PC-9 (cell line): ENCODE measurements around the gene SPTBN5. TPM values are rescaled to one million over a fixed set of nuclear protein-coding genes. Genes with fewer than 3 reads are reported as not detected.

Experiments used
- BruUV-seq: library from RNA; stranded (reverse); fragments of 400-500 nt; replicated peaks from 2 replicates; lab custom pipeline; 2021; lab: Mats Ljungman, UMichigan
- CTCF ChIA-PET: fragments of 300-600 bp; sonication (Branson Sonifier 250); formaldehyde crosslinking; loops from one replicate; lab custom pipeline; 2022; ENCODE audit warnings: antibody characterized with exemption; lab: Charles Lee
- POLR2A ChIA-PET: fragments of 300-600 bp; sonication (Branson Sonifier 250); formaldehyde crosslinking; loops from one replicate; lab custom pipeline; 2022; ENCODE audit warnings: antibody characterized with exemption; ENCODE audit not compliant: unreplicated experiment; lab: Charles Lee
- DNase-seq, 2 experiments: peaks; one replicate each; pipeline versions ENCODE4 v3.0.0 to v3.0.0-alpha.2; 2015 to 2022; ENCODE audit warnings: mixed read lengths in 1 of 2
- H2AFZ ChIP-seq: fragments of 200-600 bp; sonication (generic); 2 replicates; pipeline ENCODE4 v1.8.1; 2017; ENCODE audit warnings: antibody characterized with exemption
- H3F3A ChIP-seq: fragments of 200-600 bp; sonication (generic); 2 replicates; pipeline ENCODE4 v1.8.1; 2017; ENCODE audit warnings: antibody characterized with exemption, mild to moderate bottlenecking, low read depth; ENCODE audit not compliant: insufficient read depth
- H3K27ac ChIP-seq: fragments of 200-600 bp; sonication (generic); 2 replicates; pipeline ENCODE4 v1.6.1; 2016; ENCODE audit warnings: mixed run types
- H3K27me3 ChIP-seq: fragments of 200-600 bp; sonication (generic); 2 replicates; pipeline ENCODE4 v1.6.1; 2016; ENCODE audit warnings: low read depth, mixed run types; ENCODE audit not compliant: insufficient read depth
- H3K36me3 ChIP-seq: fragments of 200-600 bp; sonication (generic); 2 replicates; pipeline ENCODE4 v1.6.1; 2016; ENCODE audit warnings: low read depth, mixed run types
- H3K4me1 ChIP-seq: fragments of 200-600 bp; sonication (generic); replicated peaks from 2 replicates; pipeline ENCODE4 v1.6.1; 2016; ENCODE audit warnings: mixed run types; ENCODE audit not compliant: insufficient read depth
- H3K4me2 ChIP-seq: fragments of 200-600 bp; sonication (generic); 2 replicates; pipeline ENCODE4 v1.6.1; 2017; ENCODE audit warnings: mixed run types
- H3K4me3 ChIP-seq: fragments of 200-600 bp; sonication (generic); 2 replicates; pipeline ENCODE4 v1.6.1; 2016; ENCODE audit warnings: mixed run types
- H3K79me2 ChIP-seq: fragments of 200-600 bp; sonication (generic); 2 replicates; pipeline ENCODE4 v1.6.1; 2017; ENCODE audit warnings: low read depth, mixed run types
- H3K9me2 ChIP-seq: fragments of 200-600 bp; sonication (generic); 2 replicates; pipeline ENCODE4 v1.8.1; 2017; ENCODE audit warnings: mild to moderate bottlenecking; ENCODE audit not compliant: insufficient read depth
- H3K9me3 ChIP-seq: fragments of 200-600 bp; sonication (generic); 2 replicates; pipeline ENCODE4 v1.8.1; 2016; ENCODE audit warnings: low read depth; ENCODE audit not compliant: insufficient read depth
- H4K20me1 ChIP-seq: fragments of 200-600 bp; sonication (generic); 2 replicates; pipeline ENCODE4 v1.8.1; 2017; ENCODE audit not compliant: insufficient read depth
- EZH2 ChIP-seq: fragments of 200-600 bp; sonication (generic); IDR thresholded peaks from 2 replicates; pipeline ENCODE4 v1.8.0; 2017; ENCODE audit warnings: antibody characterized with exemption, low read depth
- intact Hi-C: fragments of 100-400 bp; cut with micrococcal nuclease; formaldehyde crosslinking; loops from one replicate; pipeline ENCODE4 v1.10.0; 2022; ENCODE audit not compliant: unreplicated experiment
- total RNA-seq: library from RNA; stranded (reverse); gene quantifications from 2 replicates; pipeline ENCODE4 v1.2.3, GENCODE V29; 2021
- TF ChIP-seq, protein P1 (sequence below): fragments of 200-600 bp; sonication (generic); conservative IDR thresholded peaks from 2 replicates; pipeline ENCODE4 v1.6.1; 2017; ENCODE audit warnings: mixed run types, antibody characterized with exemption, mild to moderate bottlenecking, moderate library complexity

The SPTBN5 gene
- total RNA-seq, 1 experiment from 2014 or later = 2.6 TPM

DNA sequence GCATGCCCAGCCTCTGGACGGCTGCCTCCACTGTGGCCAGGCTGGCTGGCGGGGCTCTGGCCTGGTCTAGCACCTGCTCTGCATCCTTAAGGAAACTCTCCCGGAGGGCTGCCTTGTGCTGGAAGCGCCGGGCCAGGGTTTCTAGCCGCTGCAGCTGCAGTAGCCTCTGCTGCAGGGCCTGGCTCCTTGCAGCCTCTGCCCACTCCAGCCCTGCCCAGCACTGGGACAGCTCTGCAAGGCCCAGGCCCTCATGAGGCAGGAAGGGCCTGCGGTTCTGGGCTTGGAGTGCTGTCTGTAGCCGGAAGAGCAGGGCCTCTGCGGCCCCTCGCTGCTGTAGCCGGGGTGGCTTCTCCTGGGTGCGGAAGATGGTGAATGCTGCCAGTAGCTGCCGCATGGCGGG, 8.0 kb downstream of the SPTBN5 start:
- H4K20me1 ChIP-seq = no peaks in the 10 kb centered on the region
- CTCF ChIA-PET = no interaction called here
- no peaks in the 10 kb centered on the region for H3K9me2 ChIP-seq
- no peaks in the 10 kb centered on the region for H3K27me3 ChIP-seq
- H3K36me3 ChIP-seq = no peaks in the 10 kb centered on the region
- H3K79me2 ChIP-seq = no peaks in the 10 kb centered on the region
- DNase-seq = no peak
- no peaks in the 10 kb centered on the region for H3F3A ChIP-seq
- BruUV-seq = no TSS peak
- H3K4me2 ChIP-seq = no peak overlapping the region
- intact Hi-C loops = no loop called here
- no peak overlapping the region for H3K27ac ChIP-seq
- TF ChIP-seq, protein P1, sequence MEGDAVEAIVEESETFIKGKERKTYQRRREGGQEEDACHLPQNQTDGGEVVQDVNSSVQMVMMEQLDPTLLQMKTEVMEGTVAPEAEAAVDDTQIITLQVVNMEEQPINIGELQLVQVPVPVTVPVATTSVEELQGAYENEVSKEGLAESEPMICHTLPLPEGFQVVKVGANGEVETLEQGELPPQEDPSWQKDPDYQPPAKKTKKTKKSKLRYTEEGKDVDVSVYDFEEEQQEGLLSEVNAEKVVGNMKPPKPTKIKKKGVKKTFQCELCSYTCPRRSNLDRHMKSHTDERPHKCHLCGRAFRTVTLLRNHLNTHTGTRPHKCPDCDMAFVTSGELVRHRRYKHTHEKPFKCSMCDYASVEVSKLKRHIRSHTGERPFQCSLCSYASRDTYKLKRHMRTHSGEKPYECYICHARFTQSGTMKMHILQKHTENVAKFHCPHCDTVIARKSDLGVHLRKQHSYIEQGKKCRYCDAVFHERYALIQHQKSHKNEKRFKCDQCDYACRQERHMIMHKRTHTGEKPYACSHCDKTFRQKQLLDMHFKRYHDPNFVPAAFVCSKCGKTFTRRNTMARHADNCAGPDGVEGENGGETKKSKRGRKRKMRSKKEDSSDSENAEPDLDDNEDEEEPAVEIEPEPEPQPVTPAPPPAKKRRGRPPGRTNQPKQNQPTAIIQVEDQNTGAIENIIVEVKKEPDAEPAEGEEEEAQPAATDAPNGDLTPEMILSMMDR = no peak
- TF ChIP-seq EZH2 = no peak
- POLR2A ChIA-PET = no interaction called here
- no peak overlapping the region for H2AFZ ChIP-seq
- no peaks in the 10 kb centered on the region for H3K9me3 ChIP-seq
- no peak overlapping the region for H3K4me3 ChIP-seq
- H3K4me1 ChIP-seq = no peaks in the 10 kb centered on the region

DNA sequence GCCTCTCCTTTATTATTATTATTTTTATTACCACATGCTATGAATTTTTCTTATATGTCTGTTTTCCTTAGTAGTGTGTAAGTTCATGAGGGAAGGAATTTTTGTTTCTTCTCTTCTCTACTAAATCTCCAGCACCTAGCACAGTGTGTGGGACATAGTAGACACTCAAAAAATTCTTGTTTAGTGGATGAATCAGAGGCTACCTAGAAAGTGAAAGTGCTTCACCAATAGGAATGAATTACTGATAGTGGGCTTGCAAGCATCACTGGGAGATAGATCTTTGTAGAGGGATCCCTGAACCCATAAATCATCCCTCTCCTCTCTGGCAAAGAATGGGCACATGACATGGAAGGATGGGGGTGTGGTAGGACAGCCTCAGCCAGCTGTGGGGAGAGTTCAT, 8.5 kb downstream of the SPTBN5 start:
- BruUV-seq = no TSS peak
- CTCF ChIA-PET = no interaction called here
- no peak for DNase-seq

DNA sequence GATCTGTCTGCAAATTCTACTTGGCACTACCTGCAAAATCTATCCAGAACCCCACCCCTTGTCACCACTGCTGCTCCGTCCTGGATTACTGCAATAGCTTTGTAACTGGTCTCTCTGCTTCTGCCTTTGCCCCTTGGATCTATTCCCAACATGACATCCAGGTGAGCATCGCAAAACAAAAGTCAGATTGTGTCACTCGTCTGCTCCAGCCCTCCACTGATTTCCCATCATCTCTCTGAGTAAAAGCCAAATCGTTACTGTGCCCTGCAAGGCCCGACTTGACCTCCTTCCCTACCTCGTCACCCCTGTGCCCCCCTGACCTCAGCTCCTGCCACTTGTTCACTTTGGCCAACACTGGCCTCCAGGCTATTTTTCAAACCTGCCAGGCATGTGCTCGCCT, 9.4 kb downstream of the SPTBN5 start:
- DNase-seq = no peak
- Histone ChIP-seq H3K4me1 (no peaks in the 10 kb centered on the region), H4K20me1 (no peaks in the 10 kb centered on the region), H3K27me3 (no peaks in the 10 kb centered on the region), H3K79me2 (no peaks in the 10 kb centered on the region), H3K4me3 (no peak overlapping the region), H3K4me2 (no peak overlapping the region), H3K9me2 (no peaks in the 10 kb centered on the region), H3K27ac (no peak overlapping the region), H3K36me3 (no peaks in the 10 kb centered on the region), H2AFZ (no peak overlapping the region), H3F3A (no peaks in the 10 kb centered on the region), H3K9me3 (no peaks in the 10 kb centered on the region)
- TF ChIP-seq, protein P1 = no peak
- TF ChIP-seq EZH2 = no peak
- no TSS peak for BruUV-seq
- ChIA-PET CTCF (no interaction called here), POLR2A (no interaction called here)
- intact Hi-C loops = no loop called here

More for the DNA sequence above, 8.5 kb downstream of the SPTBN5 start:
- H3K9me2 ChIP-seq = no peaks in the 10 kb centered on the region
- H3K4me2 ChIP-seq = no peak overlapping the region
- no peaks in the 10 kb centered on the region for H4K20me1 ChIP-seq
- H3K27ac ChIP-seq = no peak overlapping the region
- H3K27me3 ChIP-seq = no peaks in the 10 kb centered on the region
- H3K79me2 ChIP-seq = no peaks in the 10 kb centered on the region
- H3K9me3 ChIP-seq = no peaks in the 10 kb centered on the region
- H2AFZ ChIP-seq = no peak overlapping the region
- intact Hi-C loops = no loop called here
- no peak for TF ChIP-seq EZH2
- TF ChIP-seq, protein P1 = no peak
- no peaks in the 10 kb centered on the region for H3K36me3 ChIP-seq
- no peak overlapping the region for H3K4me3 ChIP-seq
- POLR2A ChIA-PET = no interaction called here
- no peaks in the 10 kb centered on the region for H3F3A ChIP-seq
- H3K4me1 ChIP-seq = no peaks in the 10 kb centered on the region
